Activated B cell treated with CpG ODN at 0.5 μM for 24 hours (primary cell): Measurements from ENCODE around the gene NME9. TPM values are rescaled to one million over a fixed set of nuclear protein-coding genes. Genes with fewer than 3 reads are reported as not detected.

Experiments
- ATAC-seq: fragments of 200-7000 bp; cut with Tn5 transposase; one replicate; pipeline ENCODE4 v1.10.0; 2021; ENCODE audit warnings: low read depth, mild to moderate bottlenecking, moderate library complexity
- CTCF ChIA-PET: fragments of 350-600 bp; sonication (Branson Sonifier 250); formaldehyde crosslinking; loops from one replicate; lab custom pipeline; 2021; ENCODE audit warnings: antibody characterized with exemption; lab: Charles Lee
- POLR2A ChIA-PET: fragments of 350-600 bp; sonication (Branson Sonifier 250); formaldehyde crosslinking; loops from one replicate; lab custom pipeline; 2021; ENCODE audit warnings: antibody characterized with exemption; lab: Charles Lee
- DNase-seq: peaks from one replicate; pipeline ENCODE4 v3.0.0; 2022
- H3K27ac Mint-ChIP-seq: one replicate; pipeline ENCODE4 v1.8.0; 2020; ENCODE audit warnings: mixed read lengths
- H3K27me3 Mint-ChIP-seq: one replicate; pipeline ENCODE4 v1.8.0; 2021; ENCODE audit warnings: mixed read lengths
- H3K36me3 Mint-ChIP-seq: one replicate; pipeline ENCODE4 v1.8.0; 2021; ENCODE audit warnings: low read depth, mixed read lengths
- H3K4me1 Mint-ChIP-seq: one replicate; pipeline ENCODE4 v1.8.0; 2021; ENCODE audit warnings: mixed read lengths
- H3K4me3 Mint-ChIP-seq: one replicate; pipeline ENCODE4 v1.8.0; 2020; ENCODE audit warnings: mild to moderate bottlenecking, mixed read lengths
- H3K9me3 Mint-ChIP-seq: one replicate; pipeline ENCODE4 v1.8.0; 2020; ENCODE audit warnings: mixed read lengths
- intact Hi-C: fragments of 100-400 bp; cut with micrococcal nuclease; formaldehyde crosslinking; loops from one replicate; pipeline ENCODE4 v1.15.1; 2024
- total RNA-seq: library from RNA; stranded (reverse); gene quantifications from 2 replicates; pipeline ENCODE4 v1.2.3, GENCODE V29; 2022
- TF ChIP-seq, protein P1 (sequence below): fragments of 200-600 bp; IDR thresholded peaks from one replicate; pipeline ENCODE4 v1.8.0; 2022; ENCODE audit warnings: antibody characterized with exemption, mild to moderate bottlenecking

Gene NME9
- total RNA-seq, 1 donor from 2014 or later: not detected

DNA sequence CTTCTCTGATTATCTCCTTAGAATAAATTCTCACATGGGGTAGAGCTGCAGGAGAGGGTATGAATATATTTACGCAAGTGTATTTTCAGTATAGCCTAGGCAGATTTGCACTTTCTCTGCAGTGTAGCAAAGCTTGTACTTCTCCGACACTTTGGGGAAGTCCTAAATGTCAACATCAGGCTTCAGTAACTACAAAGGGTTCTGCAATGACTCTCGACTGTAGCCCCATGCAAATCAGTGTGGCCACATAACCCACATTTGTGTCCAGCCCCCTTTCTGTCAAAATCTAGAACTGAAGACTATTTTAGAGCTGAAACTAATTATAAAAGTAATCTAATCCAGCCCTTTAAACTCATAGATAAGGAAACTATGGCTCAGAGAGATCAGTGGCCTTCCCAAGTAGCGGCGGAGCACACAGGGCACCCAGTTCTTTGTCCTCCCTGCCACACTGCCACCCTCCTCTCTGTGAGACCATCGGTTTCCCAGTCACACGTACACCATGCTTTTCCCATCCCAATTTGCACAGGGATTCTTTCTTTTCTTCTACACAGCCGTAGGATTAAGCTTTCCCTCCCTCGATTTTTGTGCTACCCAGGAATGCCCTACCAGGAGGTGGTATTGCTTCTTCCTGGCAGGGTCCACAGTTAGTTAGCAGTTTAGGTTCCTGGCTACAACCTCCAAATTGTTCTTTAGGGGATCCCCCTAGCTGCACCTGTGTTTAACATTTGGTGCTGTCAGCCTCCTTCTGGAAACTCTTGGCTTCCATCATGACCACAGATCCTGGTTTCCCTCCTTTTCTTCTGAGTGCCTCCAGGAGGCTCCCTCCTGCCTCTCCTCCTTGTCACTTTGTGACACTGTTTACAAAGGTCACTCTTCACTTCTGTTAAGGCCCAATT, 41.7 kb upstream of the NME9 start:
- CTCF ChIA-PET: no interaction called here
- no peak overlapping the region for H3K4me3 Mint-ChIP-seq

DNA sequence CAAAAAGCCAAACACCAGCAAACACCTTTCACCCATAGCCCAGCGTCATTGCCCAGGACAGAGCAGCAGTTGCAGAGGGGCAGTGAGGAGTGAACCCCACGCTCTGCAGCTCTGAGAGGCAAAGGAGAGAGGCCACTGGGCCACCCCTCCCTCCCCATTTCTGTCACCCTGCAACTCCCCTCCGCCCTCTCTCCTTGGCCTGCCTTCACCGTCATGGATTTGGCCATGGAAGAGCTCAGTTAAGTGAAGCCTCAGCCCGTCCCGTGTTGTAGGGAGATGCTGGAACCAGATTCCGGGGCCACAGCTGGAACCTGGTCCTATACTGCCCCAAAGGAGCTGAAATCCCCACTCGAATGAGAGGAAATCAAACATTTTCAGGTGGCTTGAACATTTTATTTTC, 40.7 kb upstream of the NME9 start:
- H3K4me1 Mint-ChIP-seq: peaks cover 14% of the 10 kb centered on the region
- intact Hi-C loops: no loop called here
- DNase-seq: no peak
- no peaks in the 10 kb centered on the region for H3K36me3 Mint-ChIP-seq
- no peak for ATAC-seq
- peaks cover 11% of the 10 kb centered on the region for H3K9me3 Mint-ChIP-seq
- H3K27me3 Mint-ChIP-seq: peaks cover 56% of the 10 kb centered on the region
- no peak overlapping the region for H3K4me3 Mint-ChIP-seq
- TF ChIP-seq, protein P1, sequence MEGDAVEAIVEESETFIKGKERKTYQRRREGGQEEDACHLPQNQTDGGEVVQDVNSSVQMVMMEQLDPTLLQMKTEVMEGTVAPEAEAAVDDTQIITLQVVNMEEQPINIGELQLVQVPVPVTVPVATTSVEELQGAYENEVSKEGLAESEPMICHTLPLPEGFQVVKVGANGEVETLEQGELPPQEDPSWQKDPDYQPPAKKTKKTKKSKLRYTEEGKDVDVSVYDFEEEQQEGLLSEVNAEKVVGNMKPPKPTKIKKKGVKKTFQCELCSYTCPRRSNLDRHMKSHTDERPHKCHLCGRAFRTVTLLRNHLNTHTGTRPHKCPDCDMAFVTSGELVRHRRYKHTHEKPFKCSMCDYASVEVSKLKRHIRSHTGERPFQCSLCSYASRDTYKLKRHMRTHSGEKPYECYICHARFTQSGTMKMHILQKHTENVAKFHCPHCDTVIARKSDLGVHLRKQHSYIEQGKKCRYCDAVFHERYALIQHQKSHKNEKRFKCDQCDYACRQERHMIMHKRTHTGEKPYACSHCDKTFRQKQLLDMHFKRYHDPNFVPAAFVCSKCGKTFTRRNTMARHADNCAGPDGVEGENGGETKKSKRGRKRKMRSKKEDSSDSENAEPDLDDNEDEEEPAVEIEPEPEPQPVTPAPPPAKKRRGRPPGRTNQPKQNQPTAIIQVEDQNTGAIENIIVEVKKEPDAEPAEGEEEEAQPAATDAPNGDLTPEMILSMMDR: no peak
- CTCF ChIA-PET: no interaction called here
- POLR2A ChIA-PET: interaction anchor here (1.2 kb wide), 1 partner anchor 184 kb away, joined by 3 read pairs; the partner anchor contains the start of gene ARMC8
- no peak overlapping the region for H3K27ac Mint-ChIP-seq

More for the DNA sequence above, 41.7 kb upstream of the NME9 start:
- Mint-ChIP-seq H3K27me3 (peaks cover 57% of the 10 kb centered on the region), H3K27ac (no peak overlapping the region), H3K4me1 (peaks cover 14% of the 10 kb centered on the region), H3K9me3 (peaks cover 11% of the 10 kb centered on the region), H3K36me3 (no peaks in the 10 kb centered on the region)
- POLR2A ChIA-PET: interaction anchor here (1.2 kb wide), 1 partner anchor 185 kb away, joined by 3 read pairs; the partner anchor contains the start of gene ARMC8
- peak; percentile 94 for ATAC-seq
- DNase-seq: no peak
- TF ChIP-seq, protein P1: no peak
- intact Hi-C loops: loop anchor here (1.0 kb wide), 1 partner anchor 184 kb away; the partner anchor contains the start of gene ARMC8

GRCh38 chr3:138369151-138369900, 39.7 kb upstream of the NME9 start:
- H3K36me3 Mint-ChIP-seq: no peaks in the 10 kb centered on the region
- H3K9me3 Mint-ChIP-seq: peaks cover 6% of the 10 kb centered on the region
- peaks cover 54% of the 10 kb centered on the region for H3K27me3 Mint-ChIP-seq
- intact Hi-C loops: no loop called here
- H3K4me3 Mint-ChIP-seq: no peak overlapping the region
- DNase-seq (no peak), ATAC-seq (no peak)
- ChIA-PET CTCF (no interaction called here), POLR2A (no interaction called here)
- peaks cover 14% of the 10 kb centered on the region for H3K4me1 Mint-ChIP-seq
- no peak overlapping the region for H3K27ac Mint-ChIP-seq
- TF ChIP-seq, protein P1: no peak

- no peak overlapping the region for H3K27ac Mint-ChIP-seq
- H3K4me1 Mint-ChIP-seq: peaks cover 14% of the 10 kb centered on the region
- no peak overlapping the region for H3K4me3 Mint-ChIP-seq
- DNase-seq: no peak
- peaks cover 6% of the 10 kb centered on the region for H3K9me3 Mint-ChIP-seq
- H3K36me3 Mint-ChIP-seq: no peaks in the 10 kb centered on the region
- CTCF ChIA-PET: no interaction called here
- H3K27me3 Mint-ChIP-seq: peaks cover 56% of the 10 kb centered on the region
- POLR2A ChIA-PET: no interaction called here
- TF ChIP-seq, protein P1: no peak
- no peak for ATAC-seq
- intact Hi-C loops: no loop called here
Measured at GRCh38 chr3:138367911-138368310, 38.3 kb upstream of the NME9 start.
